Measurements from ENCODE around the gene TNNC1.

The TNNC1 gene

DNA sequence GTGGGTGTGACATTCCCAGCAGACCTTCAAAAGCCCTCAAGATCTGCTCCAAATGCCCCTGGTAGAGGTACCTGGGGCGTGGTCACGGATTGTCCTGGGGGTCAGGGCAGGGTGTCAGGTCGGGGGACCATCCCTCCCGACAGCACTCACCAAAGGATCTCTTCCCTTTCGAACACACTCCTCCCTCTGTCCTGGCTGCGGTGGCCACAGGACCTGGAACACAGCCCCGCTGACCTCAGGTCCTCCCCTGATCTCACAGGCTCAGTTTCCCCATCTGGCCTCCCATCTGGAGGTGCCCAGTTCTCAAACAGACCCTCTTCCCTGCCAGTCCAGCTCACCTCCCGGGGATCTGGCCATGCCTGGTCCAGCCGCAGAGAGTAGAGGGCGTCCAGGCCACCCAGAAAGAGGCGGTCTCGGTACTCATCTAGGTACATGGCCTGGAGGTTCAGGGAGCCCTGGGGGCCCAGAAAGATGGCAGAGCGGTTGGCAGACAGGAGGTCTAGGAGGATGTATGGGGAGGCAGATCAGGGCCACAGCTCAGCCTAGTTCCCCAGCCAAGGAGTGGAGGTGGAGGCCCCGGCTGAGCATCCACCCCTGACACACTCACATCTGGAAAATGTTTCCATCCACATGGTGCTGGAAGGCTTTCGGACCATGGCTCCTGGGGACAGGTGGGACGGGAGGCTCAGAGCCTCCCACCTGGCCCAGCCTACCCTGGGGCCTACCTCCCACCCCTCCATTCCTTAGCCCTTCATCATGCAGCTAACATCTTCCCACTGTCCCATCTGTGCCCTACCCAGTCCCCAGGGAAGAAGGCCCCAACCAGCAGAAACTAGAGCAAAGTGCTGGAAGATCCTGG lies 11.2 kb downstream of the TNNC1 start:
- TF ChIP-seq, protein P1, sequence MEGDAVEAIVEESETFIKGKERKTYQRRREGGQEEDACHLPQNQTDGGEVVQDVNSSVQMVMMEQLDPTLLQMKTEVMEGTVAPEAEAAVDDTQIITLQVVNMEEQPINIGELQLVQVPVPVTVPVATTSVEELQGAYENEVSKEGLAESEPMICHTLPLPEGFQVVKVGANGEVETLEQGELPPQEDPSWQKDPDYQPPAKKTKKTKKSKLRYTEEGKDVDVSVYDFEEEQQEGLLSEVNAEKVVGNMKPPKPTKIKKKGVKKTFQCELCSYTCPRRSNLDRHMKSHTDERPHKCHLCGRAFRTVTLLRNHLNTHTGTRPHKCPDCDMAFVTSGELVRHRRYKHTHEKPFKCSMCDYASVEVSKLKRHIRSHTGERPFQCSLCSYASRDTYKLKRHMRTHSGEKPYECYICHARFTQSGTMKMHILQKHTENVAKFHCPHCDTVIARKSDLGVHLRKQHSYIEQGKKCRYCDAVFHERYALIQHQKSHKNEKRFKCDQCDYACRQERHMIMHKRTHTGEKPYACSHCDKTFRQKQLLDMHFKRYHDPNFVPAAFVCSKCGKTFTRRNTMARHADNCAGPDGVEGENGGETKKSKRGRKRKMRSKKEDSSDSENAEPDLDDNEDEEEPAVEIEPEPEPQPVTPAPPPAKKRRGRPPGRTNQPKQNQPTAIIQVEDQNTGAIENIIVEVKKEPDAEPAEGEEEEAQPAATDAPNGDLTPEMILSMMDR (IDR thresholded peaks at IDR 0.05; ENCODE audit: insufficient read depth, low read length, poor library complexity, severe bottlenecking): no peak
- Histone ChIP-seq H3K27me3 (replicated peaks; ENCODE audit: control insufficient read depth, insufficient read depth, low read length) (no peaks in the 10 kb centered on the region), H3K4me3 (replicated peaks; ENCODE audit: low read depth, low read length) (no peak overlapping the region), H3K36me3 (ENCODE audit: control insufficient read depth, insufficient read depth, low read length) (no peaks in the 10 kb centered on the region)
- DNase-seq (ENCODE audit: extremely low read depth, insufficient read length): no peak

DNA sequence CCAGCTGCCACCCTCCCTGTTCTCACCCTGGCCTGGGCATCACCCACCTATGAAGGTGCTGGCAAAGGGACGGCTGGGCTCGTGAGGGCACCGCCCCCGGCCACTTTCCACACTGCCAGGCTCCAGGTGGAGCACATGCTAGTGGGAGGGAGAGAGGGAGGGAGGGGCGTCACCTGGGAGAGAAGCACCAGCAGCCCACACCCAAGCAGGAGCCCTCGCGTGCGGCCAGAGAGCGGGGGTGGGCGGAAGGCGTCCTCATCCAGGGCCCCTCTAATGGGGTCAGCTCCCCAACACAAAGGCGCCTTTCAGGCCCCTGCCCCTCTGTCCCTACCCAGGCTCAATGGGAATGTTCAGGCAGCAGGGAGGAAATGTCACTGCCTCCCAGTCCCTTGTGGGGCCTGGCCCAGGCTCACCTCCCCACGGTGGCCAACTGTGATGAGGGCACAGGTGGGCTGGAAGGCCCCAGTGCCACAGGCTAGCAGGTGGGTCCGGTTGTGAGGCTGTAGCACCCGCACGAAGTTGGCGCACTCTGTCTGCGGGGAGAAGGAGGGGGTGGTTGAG lies 12.0 kb downstream of the TNNC1 start:
- no peak for DNase-seq (ENCODE audit: extremely low read depth, insufficient read length)
- H3K36me3 ChIP-seq (ENCODE audit: control insufficient read depth, insufficient read depth, low read length): no peaks in the 10 kb centered on the region
- no peak overlapping the region for H3K4me3 ChIP-seq (replicated peaks; ENCODE audit: low read depth, low read length)
- TF ChIP-seq, protein P1 (IDR thresholded peaks at IDR 0.05; ENCODE audit: insufficient read depth, low read length, poor library complexity, severe bottlenecking): no peak
- H3K27me3 ChIP-seq (replicated peaks; ENCODE audit: control insufficient read depth, insufficient read depth, low read length): no peaks in the 10 kb centered on the region

DNA sequence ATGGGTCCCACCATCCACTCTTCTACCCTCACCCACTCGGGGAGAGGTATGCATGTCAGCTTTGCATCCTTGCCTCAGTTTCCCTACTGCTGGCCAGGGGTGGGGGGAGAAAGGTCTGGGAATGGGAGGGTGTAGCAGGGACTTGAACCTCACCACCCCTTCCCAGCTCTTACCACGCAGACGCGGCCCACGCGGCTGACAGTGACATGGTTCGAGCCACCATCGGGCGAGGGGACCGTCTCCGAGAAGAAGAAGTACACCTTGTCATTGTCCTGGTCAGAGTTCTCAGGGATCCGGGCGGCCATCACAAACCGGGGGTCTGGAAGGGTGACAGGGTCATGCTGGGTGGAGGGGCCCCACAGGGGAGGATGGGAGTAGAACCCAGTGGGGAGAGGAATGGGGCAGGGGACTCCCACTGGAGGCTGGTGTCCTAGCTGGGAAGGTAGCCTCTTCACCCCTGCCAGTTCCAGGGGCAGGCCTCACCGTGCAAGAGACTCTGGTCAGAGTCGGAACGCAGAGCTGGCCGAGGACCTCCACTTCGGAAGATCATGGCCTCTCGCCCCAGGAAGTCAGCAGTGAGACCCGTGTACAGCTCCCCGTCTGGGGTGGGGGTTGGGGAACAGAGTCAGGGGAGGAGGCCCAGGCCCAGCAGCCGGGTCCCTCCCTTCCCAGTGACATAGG lies 12.6 kb downstream of the TNNC1 start:
- Histone ChIP-seq H3K4me3 (replicated peaks; ENCODE audit: low read depth, low read length) (no peak overlapping the region), H3K27me3 (replicated peaks; ENCODE audit: control insufficient read depth, insufficient read depth, low read length) (no peaks in the 10 kb centered on the region), H3K36me3 (ENCODE audit: control insufficient read depth, insufficient read depth, low read length) (no peaks in the 10 kb centered on the region)
- TF ChIP-seq, protein P1 (IDR thresholded peaks at IDR 0.05; ENCODE audit: insufficient read depth, low read length, poor library complexity, severe bottlenecking): no peak
- DNase-seq (ENCODE audit: extremely low read depth, insufficient read length): no peak

DNA sequence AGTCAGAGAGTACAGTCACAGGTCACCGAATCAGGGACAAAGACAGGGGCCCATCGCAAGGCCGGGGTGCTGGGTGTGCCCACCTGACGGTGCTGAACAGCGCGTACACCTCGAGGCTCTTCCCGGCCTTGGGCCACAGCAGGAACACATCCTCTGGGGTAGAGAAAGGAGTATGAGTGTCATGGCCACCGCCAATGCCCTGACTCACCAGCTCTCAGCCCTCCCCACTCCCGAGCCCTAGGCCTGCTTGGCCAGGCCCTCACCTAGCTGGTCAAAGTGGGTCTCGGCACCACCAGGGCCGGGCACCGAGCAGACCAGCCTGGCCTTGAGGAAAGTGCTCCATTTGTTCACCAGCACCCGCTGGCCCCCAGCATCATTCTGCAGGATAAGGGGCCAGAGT lies 13.2 kb downstream of the TNNC1 start:
- Histone ChIP-seq H3K36me3 (ENCODE audit: control insufficient read depth, insufficient read depth, low read length) (no peaks in the 10 kb centered on the region), H3K27me3 (replicated peaks; ENCODE audit: control insufficient read depth, insufficient read depth, low read length) (no peaks in the 10 kb centered on the region), H3K4me3 (replicated peaks; ENCODE audit: low read depth, low read length) (no peak overlapping the region)
- TF ChIP-seq, protein P1 (IDR thresholded peaks at IDR 0.05; ENCODE audit: insufficient read depth, low read length, poor library complexity, severe bottlenecking): no peak
- no peak for DNase-seq (ENCODE audit: extremely low read depth, insufficient read length)

DNA sequence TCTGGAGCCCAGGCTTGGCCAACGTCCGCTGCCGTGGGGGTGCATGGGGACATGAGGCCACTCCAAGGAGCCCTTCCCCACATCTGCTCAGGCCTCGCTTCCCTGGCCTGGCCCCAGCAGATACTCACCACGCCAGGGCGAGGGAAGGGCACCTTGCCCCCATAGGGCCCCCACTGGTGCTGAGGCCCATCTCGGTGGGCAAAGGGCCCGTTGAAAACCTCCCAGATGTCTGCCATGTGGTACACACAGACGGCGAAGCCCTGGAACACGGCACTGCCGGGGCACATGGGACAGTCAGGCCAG lies 13.6 kb downstream of the TNNC1 start:
- Histone ChIP-seq H3K4me3 (replicated peaks; ENCODE audit: low read depth, low read length) (no peak overlapping the region), H3K27me3 (replicated peaks; ENCODE audit: control insufficient read depth, insufficient read depth, low read length) (no peaks in the 10 kb centered on the region), H3K36me3 (ENCODE audit: control insufficient read depth, insufficient read depth, low read length) (no peaks in the 10 kb centered on the region)
- TF ChIP-seq, protein P1 (IDR thresholded peaks at IDR 0.05; ENCODE audit: insufficient read depth, low read length, poor library complexity, severe bottlenecking): no peak
- no peak for DNase-seq (ENCODE audit: extremely low read depth, insufficient read length)
